Tibial artery (tissue), 4 donors: ENCODE results near the gene NCOR2.
A peak's percentile ranks its signal among the peaks of the same experiment; 100 is the strongest.

Experiments
- DNase-seq, 2 donors: peaks; one replicate each; pipeline ENCODE4 v3.0.0-alpha.2; 2019
- H3K27ac ChIP-seq, 2 donors: fragments of 200-600 bp; sonication (generic) in 1 of 2; 1 replicate in 1 of 2; 2 replicates in 1 of 2; pipeline ENCODE4 v1.5.1; 2018 to 2019; ENCODE audit warnings: mild to moderate bottlenecking in 1 of 2
- H3K27me3 ChIP-seq, 2 donors: fragments of 200-600 bp; sonication (generic) in 1 of 2; one replicate each; pipeline versions ENCODE4 v1.5.1 to v1.6.0; 2016 to 2019
- H3K36me3 ChIP-seq, 3 donors: fragments of 200-600 bp; sonication (generic) in 2 of 3; one replicate each; pipeline ENCODE4 v1.5.1; 2016 to 2019; ENCODE audit warnings: mild to moderate bottlenecking in 2 of 3
- H3K4me1 ChIP-seq, 4 donors: fragments of 200-600 bp; sonication (generic) in 2 of 4; 1 replicate in 3 of 4; 2 replicates in 1 of 4; pipeline ENCODE4 v1.5.1; 2016 to 2019
- H3K4me3 ChIP-seq, 2 donors: fragments of 200-600 bp; sonication (generic) in 1 of 2; 1 replicate in 1 of 2; 2 replicates in 1 of 2; pipeline ENCODE4 v1.5.1; 2018 to 2019; ENCODE audit warnings: mild to moderate bottlenecking in 2 of 2
- H3K9me3 ChIP-seq, 3 donors: fragments of 200-600 bp; sonication (generic) in 1 of 3; one replicate each; pipeline ENCODE4 v1.5.1; 2016 to 2019
- intact Hi-C: fragments of 100-400 bp; cut with DNase I; formaldehyde crosslinking; loops from one replicate; pipeline ENCODE4 v1.15.0; 2023; ENCODE audit warnings: low total_unique reads
- TF ChIP-seq, protein P1 (sequence below), 2 experiments: fragments of 200-600 bp in 1 of 2; fragments of 450-650 bp in 1 of 2; IDR thresholded peaks; one replicate each; pipeline ENCODE4 v1.5.1; 2017 to 2019; ENCODE audit warnings: antibody characterized with exemption in 2 of 2, mild to moderate bottlenecking in 1 of 2, moderate library complexity in 1 of 2

Gene NCOR2

DNA sequence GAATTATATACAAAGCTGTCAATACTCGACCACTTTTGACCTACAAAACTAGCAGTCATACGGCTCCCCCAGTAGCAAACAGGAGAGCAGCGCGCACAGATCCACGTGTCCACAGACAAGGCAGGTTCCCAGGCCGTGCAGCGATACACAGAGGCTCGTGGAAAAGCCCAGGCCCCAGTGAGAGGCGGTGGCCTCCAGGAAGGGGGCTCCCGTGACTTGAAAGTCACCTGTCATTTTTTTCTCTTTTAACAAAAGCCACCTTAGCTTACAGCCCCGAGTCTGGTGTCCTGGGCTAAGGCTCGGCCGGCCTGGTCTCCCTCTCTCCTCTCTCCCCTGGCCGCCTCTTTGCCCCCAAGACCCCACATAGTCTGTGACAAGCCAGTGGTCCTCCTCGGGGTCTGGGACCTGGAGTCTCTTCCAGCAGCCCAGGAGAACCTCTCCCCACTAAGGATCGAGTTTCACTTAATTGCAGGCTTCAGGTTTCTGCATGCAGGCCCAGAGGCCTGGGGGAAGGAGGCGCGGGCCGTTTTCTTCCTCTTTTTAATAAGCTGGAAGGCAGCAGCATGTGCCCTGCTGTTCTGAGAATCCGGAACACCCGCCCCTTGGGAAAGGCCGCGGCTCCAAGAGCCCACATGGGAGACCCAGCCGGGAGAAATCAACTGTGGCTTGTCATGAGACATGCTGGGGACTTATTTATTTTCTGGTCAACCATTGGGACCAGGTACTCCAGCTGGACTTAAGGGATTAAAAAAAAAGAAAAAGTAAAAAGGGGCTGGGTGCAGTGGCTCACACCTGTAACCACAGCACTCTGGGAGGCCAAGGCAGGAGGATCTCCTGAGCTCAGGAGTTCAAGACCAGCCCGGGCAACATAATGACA is 15.9 kb downstream of the NCOR2 start:
- H3K27me3 ChIP-seq, result no peaks in the 10 kb centered on the region
- peak; percentile 85 to 89 for DNase-seq
- no peak overlapping the region for H3K4me3 ChIP-seq
- H3K36me3 ChIP-seq, result no peaks in the 10 kb centered on the region
- H3K4me1 ChIP-seq, result peaks cover 0 to 79% (median 64%) of the 10 kb centered on the region in 4 donors
- H3K27ac ChIP-seq, result peak overlapping the region; percentile 70 to 74
- H3K9me3 ChIP-seq, result no peaks in the 10 kb centered on the region
- TF ChIP-seq, protein P1, sequence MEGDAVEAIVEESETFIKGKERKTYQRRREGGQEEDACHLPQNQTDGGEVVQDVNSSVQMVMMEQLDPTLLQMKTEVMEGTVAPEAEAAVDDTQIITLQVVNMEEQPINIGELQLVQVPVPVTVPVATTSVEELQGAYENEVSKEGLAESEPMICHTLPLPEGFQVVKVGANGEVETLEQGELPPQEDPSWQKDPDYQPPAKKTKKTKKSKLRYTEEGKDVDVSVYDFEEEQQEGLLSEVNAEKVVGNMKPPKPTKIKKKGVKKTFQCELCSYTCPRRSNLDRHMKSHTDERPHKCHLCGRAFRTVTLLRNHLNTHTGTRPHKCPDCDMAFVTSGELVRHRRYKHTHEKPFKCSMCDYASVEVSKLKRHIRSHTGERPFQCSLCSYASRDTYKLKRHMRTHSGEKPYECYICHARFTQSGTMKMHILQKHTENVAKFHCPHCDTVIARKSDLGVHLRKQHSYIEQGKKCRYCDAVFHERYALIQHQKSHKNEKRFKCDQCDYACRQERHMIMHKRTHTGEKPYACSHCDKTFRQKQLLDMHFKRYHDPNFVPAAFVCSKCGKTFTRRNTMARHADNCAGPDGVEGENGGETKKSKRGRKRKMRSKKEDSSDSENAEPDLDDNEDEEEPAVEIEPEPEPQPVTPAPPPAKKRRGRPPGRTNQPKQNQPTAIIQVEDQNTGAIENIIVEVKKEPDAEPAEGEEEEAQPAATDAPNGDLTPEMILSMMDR (IDR thresholded peaks at IDR 0.05), result no peak
- intact Hi-C loops, result no loop called here

DNA sequence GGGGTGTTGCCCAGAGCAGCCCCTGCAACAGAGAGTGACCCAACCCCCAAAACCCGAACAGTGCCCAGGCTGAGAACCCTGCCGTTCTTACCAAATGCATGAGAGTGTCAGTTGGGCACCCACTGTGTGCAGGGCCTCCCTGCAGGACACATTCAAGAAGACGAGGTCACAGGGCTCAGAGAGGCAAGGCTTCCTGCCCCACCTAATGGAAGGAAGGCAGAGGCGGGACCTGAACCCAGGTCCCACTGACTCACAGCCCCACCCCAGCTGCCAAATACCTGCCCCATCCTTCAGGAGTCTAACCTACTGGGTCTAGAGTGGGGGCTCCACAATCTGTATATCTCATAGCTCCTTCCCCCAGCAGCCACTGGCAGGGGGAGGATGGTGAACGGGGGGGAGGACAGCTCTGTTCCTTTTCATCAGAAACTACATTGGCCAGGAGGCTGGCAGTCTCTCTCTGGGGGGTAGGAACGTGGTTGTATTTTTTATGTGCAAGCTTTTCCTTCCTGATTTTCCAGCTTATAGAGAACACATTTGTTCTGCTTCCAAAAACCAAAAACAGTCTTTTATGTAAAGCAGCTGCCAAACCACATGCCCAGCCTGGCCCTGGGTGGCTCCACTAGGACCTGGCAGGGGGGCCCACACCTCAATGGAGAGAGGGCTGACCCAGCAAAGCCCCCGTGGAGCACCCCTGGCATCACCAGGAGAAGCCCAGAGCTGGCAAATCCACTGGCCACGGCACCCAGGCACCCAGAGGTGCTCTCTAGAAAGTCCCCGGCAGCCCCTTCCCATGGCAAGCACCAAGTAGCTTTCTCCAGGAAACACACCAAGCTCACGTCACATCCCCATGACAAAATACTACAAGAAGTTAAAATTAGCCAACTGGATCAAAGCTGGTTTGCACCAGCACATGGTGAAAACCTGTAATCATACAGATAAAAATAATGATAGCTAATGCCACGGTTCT is 17.0 kb downstream of the NCOR2 start:
- TF ChIP-seq, protein P1 (IDR thresholded peaks at IDR 0.05), result no peak
- Histone ChIP-seq H3K27ac (peak overlapping the region; percentile 70 to 74), H3K27me3 (no peaks in the 10 kb centered on the region), H3K4me3 (no peak overlapping the region), H3K36me3 (no peaks in the 10 kb centered on the region), H3K9me3 (no peaks in the 10 kb centered on the region), H3K4me1 (peaks cover 0 to 78% (median 62%) of the 10 kb centered on the region in 4 donors)
- intact Hi-C loops, result no loop called here
- DNase-seq, result no peak

DNA sequence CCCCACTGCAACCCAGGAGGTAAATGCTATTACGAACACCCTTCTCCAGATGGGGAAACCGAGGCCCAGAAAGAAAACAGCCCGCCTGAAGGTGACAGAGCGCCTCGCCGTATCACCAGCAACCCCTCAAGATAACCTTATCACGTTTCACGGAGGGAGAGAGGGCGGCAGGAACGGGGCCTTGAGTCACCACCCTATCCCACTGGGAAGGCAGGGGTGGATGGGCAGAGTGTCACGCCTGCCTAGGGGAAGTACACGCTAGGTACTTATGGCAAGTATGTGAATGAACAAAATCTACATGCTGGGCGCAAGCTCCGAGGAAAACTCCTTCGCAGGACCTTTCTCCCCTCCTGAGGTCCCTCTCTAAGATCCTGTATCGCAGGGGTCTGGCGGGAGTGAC is 17.8 kb downstream of the NCOR2 start:
- Histone ChIP-seq H3K36me3 (no peaks in the 10 kb centered on the region), H3K4me3 (no peak overlapping the region), H3K27ac (peak overlapping the region; percentile 70 to 74), H3K4me1 (peaks cover 0 to 78% (median 62%) of the 10 kb centered on the region in 4 donors), H3K9me3 (no peaks in the 10 kb centered on the region), H3K27me3 (no peaks in the 10 kb centered on the region)
- DNase-seq, result no peak
- intact Hi-C loops, result no loop called here
- TF ChIP-seq, protein P1 (IDR thresholded peaks at IDR 0.05), result no peak

DNA sequence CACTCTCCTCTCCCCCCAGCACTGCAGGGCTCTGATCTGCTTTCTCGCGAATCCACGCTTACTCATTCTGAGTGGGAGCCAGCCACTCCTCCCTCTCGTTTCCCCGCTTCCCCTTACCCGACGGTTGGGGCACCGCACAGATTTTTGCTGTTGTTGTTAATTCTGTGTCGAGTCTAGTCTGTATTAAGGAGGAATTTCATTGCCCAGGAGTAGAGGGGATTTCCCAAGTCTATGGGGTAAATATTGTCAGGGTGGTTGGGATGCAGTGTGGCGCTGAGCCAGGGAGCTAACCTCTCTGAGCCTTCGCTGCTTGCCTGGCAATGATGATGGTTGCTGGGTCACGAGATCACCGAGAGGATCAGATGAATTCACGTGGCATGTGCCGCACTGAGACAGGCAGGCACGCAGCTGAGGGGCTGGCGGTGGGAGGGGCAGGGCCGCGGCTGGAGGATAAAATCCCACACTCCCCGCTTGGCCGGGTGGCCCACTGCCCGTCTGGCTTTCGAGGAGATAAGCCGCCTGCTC is 18.5 kb downstream of the NCOR2 start:
- Histone ChIP-seq H3K36me3 (no peaks in the 10 kb centered on the region), H3K4me3 (no peak overlapping the region), H3K9me3 (no peaks in the 10 kb centered on the region), H3K27me3 (no peaks in the 10 kb centered on the region), H3K27ac (peak overlapping the region; percentile 70 to 74), H3K4me1 (peaks cover 0 to 78% (median 64%) of the 10 kb centered on the region in 4 donors)
- TF ChIP-seq, protein P1 (IDR thresholded peaks at IDR 0.05), result no peak
- intact Hi-C loops, result no loop called here
- DNase-seq, result peak in 1 of 2 donors; percentile 75

DNA sequence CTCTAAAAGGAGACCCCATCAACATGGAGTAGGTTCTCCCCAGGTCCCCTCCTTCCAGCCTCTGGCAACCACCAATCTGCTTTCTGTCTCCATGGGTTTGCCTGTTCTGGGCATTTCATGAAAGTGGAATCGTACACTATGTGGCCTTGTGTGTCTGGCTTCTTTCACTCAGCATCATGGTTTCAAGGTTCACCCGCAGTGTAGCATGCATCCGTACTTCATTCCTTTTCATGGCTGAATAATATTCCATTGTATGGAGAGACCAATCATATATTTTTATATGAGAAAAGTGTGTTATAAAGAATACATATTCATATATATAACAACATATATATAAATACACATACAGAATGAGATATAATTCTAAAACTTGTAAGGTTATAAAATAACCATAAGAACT is 19.8 kb downstream of the NCOR2 start:
- H3K27me3 ChIP-seq, result no peaks in the 10 kb centered on the region
- TF ChIP-seq, protein P1 (IDR thresholded peaks at IDR 0.05), result no peak
- H3K4me3 ChIP-seq, result no peak overlapping the region
- DNase-seq, result no peak
- H3K4me1 ChIP-seq, result peaks cover 0 to 87% (median 73%) of the 10 kb centered on the region in 4 donors
- H3K27ac ChIP-seq, result no peak overlapping the region
- no peaks in the 10 kb centered on the region for H3K36me3 ChIP-seq
- H3K9me3 ChIP-seq, result no peaks in the 10 kb centered on the region
- intact Hi-C loops, result no loop called here
